Measurements from ENCODE around the gene ARHGAP23. TPM values are rescaled to one million over a fixed set of nuclear protein-coding genes. Genes with fewer than 3 reads are reported as not detected.
"Not testable (repeated sequence)": the region's sequence is repeated elsewhere in the genome, so short reads cannot be mapped to it uniquely, and the experiment has no call there.

Gene ARHGAP23
- total and polyA plus RNA-seq, 2 donors: 39.8 to 53.8 TPM

- Histone ChIP-seq H3K36me3 (ENCODE audit: insufficient read depth) (no peaks in the 10 kb centered on the region), H3K27ac (ENCODE audit: low read depth) (peak overlapping the region; percentile 12), H3K4me1 (ENCODE audit: insufficient read depth) (no peaks in the 10 kb centered on the region), H3K4me3 (ENCODE audit: low read depth, low read length) (peak overlapping the region; percentile 50)
- no peak for DNase-seq (ENCODE audit: extremely low spot score)
- 85% methylated on average over 57 of the region's 57 CpGs for WGBS
Observed at GRCh38 chr17:38466346-38467315, 38.4 kb downstream of the ARHGAP23 start.

DNA sequence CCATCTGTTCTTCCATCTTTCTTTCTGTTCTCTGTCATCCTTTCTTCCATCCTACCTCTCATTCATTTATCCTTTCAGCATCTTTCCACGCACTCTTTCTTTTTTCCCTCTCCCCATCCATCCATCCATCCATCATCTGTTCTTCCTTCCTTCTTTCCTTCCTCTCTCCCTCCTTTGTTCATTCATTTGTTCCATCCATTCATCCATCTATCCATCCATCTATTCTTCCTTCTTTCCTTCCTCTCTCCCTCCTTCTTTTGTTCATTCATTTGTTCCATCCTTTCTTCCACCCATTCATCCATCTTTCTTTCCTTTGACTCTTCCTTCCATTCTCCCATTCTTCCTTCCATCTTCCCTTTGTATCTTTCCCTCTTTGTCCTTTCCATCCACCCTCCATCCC, 39.2 kb downstream of the ARHGAP23 start:
- no peak overlapping the region for H3K4me3 ChIP-seq (ENCODE audit: low read depth, low read length)
- 53% methylated on average over 1 of the region's 1 CpG for WGBS
- H3K27ac ChIP-seq (ENCODE audit: low read depth): no peak overlapping the region
- no peaks in the 10 kb centered on the region for H3K4me1 ChIP-seq (ENCODE audit: insufficient read depth)
- no peaks in the 10 kb centered on the region for H3K36me3 ChIP-seq (ENCODE audit: insufficient read depth)
- no peak for DNase-seq (ENCODE audit: extremely low spot score)

DNA sequence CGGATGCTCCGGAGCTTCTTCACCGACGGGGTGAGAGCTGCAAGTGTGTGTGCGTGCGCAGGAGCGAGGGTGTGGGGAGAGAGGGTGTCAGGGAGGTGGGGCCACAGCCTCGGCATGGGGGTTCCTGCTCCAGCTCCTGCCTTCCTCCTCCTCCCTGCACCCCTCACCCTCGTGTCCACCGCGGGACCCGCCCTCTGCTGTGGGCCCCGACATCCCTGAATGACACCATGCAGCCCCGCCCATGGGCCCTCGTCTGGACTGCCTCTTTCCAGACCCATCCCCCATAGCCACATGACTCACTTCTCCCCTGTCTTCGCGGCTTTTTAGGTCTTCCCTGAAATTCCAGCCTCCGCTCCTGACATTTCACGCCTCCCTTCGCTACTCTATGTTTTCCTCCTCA, 41.6 kb downstream of the ARHGAP23 start:
- H3K4me3 ChIP-seq (ENCODE audit: low read depth, low read length): no peak overlapping the region
- 64% methylated on average over 20 of the region's 20 CpGs for WGBS
- no peaks in the 10 kb centered on the region for H3K4me1 ChIP-seq (ENCODE audit: insufficient read depth)
- H3K27ac ChIP-seq (ENCODE audit: low read depth): no peak overlapping the region
- no peaks in the 10 kb centered on the region for H3K36me3 ChIP-seq (ENCODE audit: insufficient read depth)
- no peak for DNase-seq (ENCODE audit: extremely low spot score)

- H3K4me3 ChIP-seq (ENCODE audit: low read depth, low read length); H3K4me1 ChIP-seq (ENCODE audit: insufficient read depth); DNase-seq (ENCODE audit: extremely low spot score); H3K36me3 ChIP-seq (ENCODE audit: insufficient read depth); H3K27ac ChIP-seq (ENCODE audit: low read depth): not testable (repeated sequence)
- WGBS: 72% methylated on average over 8 of the region's 8 CpGs
Observed at GRCh38 chr17:38471253-38471652, 43.0 kb downstream of the ARHGAP23 start.

- H3K4me3 ChIP-seq (ENCODE audit: low read depth, low read length); DNase-seq (ENCODE audit: extremely low spot score); H3K4me1 ChIP-seq (ENCODE audit: insufficient read depth); H3K27ac ChIP-seq (ENCODE audit: low read depth); H3K36me3 ChIP-seq (ENCODE audit: insufficient read depth): not testable (repeated sequence)
- 49% methylated on average over 8 of the region's 8 CpGs for WGBS
Observed at GRCh38 chr17:38474666-38475065, 46.4 kb downstream of the ARHGAP23 start.

DNA sequence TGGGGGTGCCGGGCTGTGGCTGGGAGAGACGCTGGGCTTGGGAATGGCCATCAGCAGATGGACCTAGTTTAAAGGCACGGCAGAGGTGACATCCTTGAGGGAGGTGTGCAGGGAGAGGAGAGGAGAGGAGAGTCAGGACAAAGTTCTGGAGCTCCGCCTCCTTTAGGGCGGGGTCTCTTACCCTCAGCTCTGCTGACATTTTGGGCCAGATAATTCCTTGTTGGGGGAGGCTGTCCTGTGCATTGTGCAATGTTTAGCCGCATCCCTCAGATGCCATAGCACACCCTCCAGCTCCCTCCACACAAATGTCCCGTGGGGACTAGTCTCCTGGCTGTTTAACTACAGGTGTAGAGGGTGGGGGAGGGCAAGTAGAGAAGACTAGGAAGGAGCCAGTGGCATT, 48.3 kb downstream of the ARHGAP23 start:
- no peak overlapping the region for H3K27ac ChIP-seq (ENCODE audit: low read depth)
- WGBS: 80% methylated on average over 7 of the region's 7 CpGs
- no peak for DNase-seq (ENCODE audit: extremely low spot score)
- no peak overlapping the region for H3K4me3 ChIP-seq (ENCODE audit: low read depth, low read length)
- H3K4me1 ChIP-seq (ENCODE audit: insufficient read depth): no peaks in the 10 kb centered on the region
- peaks cover 6% of the 10 kb centered on the region for H3K36me3 ChIP-seq (ENCODE audit: insufficient read depth)

DNA sequence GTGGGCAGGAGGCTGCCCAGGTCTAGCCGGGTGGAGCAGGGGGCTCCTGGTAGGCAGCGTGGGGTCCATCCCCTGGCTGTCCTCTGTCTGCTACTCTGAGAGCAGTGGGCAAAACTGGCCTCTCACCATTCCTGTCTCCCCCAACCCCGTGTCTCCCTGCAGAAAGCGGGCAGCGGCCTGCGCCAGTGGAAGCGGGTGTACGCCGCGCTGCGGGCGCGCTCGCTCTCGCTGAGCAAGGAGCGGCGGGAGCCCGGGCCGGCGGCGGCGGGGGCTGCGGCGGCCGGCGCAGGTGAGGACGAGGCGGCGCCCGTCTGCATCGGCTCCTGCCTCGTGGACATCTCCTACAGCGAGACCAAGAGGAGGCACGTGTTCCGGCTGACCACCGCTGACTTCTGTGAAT, 49.2 kb downstream of the ARHGAP23 start:
- H3K36me3 ChIP-seq (ENCODE audit: insufficient read depth); H3K4me3 ChIP-seq (ENCODE audit: low read depth, low read length); H3K4me1 ChIP-seq (ENCODE audit: insufficient read depth); DNase-seq (ENCODE audit: extremely low spot score); H3K27ac ChIP-seq (ENCODE audit: low read depth): not testable (repeated sequence)
- 97% methylated on average over 36 of the region's 36 CpGs for WGBS

GRCh38 chr17:38477951-38478350, 49.7 kb downstream of the ARHGAP23 start:
- not testable (repeated sequence) for DNase-seq (ENCODE audit: extremely low spot score); H3K27ac ChIP-seq (ENCODE audit: low read depth); H3K4me1 ChIP-seq (ENCODE audit: insufficient read depth); H3K36me3 ChIP-seq (ENCODE audit: insufficient read depth); H3K4me3 ChIP-seq (ENCODE audit: low read depth, low read length)
- WGBS: 93% methylated on average over 13 of the region's 13 CpGs

DNA sequence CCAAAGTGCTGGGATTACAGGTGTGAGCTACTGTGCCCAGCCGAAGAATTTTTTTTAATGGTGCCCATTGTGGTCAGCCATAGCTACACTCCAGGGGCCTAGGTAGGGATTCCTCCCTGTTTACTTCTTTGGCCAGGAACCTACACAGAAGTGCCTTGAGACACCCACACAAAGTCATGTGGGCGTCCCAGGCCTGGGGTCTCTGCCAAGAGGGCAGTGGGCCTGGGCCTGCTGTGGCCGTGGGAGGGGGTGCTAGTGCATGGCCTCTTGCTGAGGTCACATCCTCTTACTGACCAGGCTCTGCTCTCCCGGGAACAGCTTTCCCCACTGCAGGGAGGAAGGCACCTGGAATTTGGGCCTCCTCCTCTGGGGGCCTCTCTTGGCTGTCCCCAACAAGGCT, 50.4 kb downstream of the ARHGAP23 start:
- not testable (repeated sequence) for DNase-seq (ENCODE audit: extremely low spot score); H3K4me1 ChIP-seq (ENCODE audit: insufficient read depth); H3K27ac ChIP-seq (ENCODE audit: low read depth); H3K4me3 ChIP-seq (ENCODE audit: low read depth, low read length); H3K36me3 ChIP-seq (ENCODE audit: insufficient read depth)
- 76% methylated on average over 4 of the region's 4 CpGs for WGBS

- not testable (repeated sequence) for H3K27ac ChIP-seq (ENCODE audit: low read depth); H3K36me3 ChIP-seq (ENCODE audit: insufficient read depth); H3K4me1 ChIP-seq (ENCODE audit: insufficient read depth); DNase-seq (ENCODE audit: extremely low spot score); H3K4me3 ChIP-seq (ENCODE audit: low read depth, low read length)
- WGBS: 80% methylated on average over 19 of the region's 19 CpGs
Observed at GRCh38 chr17:38482039-38482699, 53.9 kb downstream of the ARHGAP23 start.

DNA sequence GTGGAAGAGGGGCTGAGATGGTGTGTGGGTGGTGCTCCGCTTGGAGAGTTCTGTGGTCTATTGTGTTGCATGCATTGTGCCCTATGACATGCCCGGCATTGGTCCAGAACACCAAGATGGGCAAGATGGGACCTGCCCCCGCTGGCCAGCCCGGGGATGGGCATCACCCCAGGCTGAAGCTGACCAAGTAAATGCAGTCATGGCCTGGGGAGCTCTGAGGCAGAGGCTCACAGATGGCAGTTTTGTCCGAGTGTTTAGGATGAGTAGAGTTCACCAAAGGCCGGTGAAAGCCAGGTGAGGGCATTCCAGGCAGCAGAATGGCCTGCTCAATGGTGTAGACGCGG, 54.4 kb downstream of the ARHGAP23 start:
- not testable (repeated sequence) for H3K4me1 ChIP-seq (ENCODE audit: insufficient read depth); H3K27ac ChIP-seq (ENCODE audit: low read depth); H3K4me3 ChIP-seq (ENCODE audit: low read depth, low read length); H3K36me3 ChIP-seq (ENCODE audit: insufficient read depth); DNase-seq (ENCODE audit: extremely low spot score)
- 88% methylated on average over 8 of the region's 8 CpGs for WGBS

DNA sequence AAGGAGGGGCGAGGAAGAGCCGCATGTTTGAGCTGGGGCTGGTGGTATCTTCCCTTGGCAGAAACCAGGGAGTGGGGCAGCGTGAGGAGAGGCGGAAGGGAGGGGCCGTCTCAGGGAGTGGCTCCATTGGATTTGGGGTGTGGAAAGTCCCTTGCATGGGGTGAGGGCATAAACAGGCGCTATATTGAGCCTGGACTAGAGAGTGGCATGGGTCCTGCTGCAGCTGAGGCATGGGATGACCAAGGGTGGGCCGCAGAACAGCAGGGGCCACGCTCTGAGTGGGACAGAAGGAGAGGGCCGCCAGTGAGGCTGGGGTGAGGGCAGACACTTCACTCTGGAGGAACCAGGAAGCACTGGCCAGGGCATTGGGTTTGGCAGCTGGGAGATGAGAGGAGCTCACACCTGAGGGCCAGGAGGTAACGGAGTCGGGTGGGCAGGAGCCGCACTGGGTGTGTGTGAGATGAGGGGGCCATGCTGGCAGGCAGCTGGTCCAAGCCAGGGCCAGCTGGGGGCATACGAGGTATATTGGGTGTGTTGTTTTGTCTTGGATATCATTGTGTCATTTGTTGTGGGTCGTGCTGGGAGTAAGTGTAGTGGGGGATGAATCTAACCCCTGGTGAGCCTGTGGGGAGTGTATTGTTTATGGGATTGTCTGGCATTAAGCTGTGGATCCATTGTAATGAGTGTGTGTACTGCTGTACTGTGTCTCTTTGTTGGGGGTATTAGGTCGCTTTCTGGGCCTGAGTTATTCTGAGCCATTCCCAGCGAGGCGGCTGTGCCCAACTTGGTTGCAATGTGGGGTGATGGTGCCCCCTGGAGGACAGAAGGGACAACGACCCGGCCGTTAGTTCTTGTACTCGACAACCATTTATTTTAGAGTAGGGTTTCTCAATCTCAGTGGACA, 56.2 kb downstream of the ARHGAP23 start:
- DNase-seq (ENCODE audit: extremely low spot score): peak; percentile 57
- not testable (repeated sequence) for H3K4me3 ChIP-seq (ENCODE audit: low read depth, low read length); H3K27ac ChIP-seq (ENCODE audit: low read depth); H3K4me1 ChIP-seq (ENCODE audit: insufficient read depth); H3K36me3 ChIP-seq (ENCODE audit: insufficient read depth)
- WGBS: 42% methylated on average over 21 of the region's 21 CpGs

DNA sequence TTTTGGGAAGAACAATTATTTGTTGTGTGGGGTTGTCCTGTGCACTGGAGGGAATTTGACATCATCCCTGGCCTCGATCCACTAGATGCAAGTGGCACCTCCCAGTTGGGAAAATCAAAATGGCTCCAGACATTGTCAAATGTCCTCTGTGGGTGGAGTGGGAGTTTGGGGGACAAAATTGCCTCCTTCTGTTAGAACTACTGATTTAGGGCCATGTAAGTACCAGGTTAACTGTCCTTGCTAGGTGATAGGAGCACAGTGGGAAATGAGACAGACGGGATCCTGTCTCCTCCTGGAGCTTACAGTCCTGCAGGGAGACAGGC, 56.8 kb downstream of the ARHGAP23 start:
- no peak for DNase-seq (ENCODE audit: extremely low spot score)
- no peaks in the 10 kb centered on the region for H3K4me1 ChIP-seq (ENCODE audit: insufficient read depth)
- H3K36me3 ChIP-seq (ENCODE audit: insufficient read depth): peaks cover 3% of the 10 kb centered on the region
- WGBS: 51% methylated on average over 2 of the region's 2 CpGs
- no peak overlapping the region for H3K27ac ChIP-seq (ENCODE audit: low read depth)
- no peak overlapping the region for H3K4me3 ChIP-seq (ENCODE audit: low read depth, low read length)

Data from urinary bladder (tissue), 4 donors.